Effector CD8-positive, alpha-beta T cell (primary cell): ENCODE results near the gene C20orf204.

ENCODE experiments used
- DNase-seq: peaks from one replicate; lab custom pipeline; 2025; lab: John Stamatoyannopoulos, UW

Gene C20orf204

GRCh38 chr20:64027981-64028685 lies 7.8 kb upstream of the C20orf204 start:
- no peak for DNase-seq

GRCh38 chr20:64029293-64030117 lies 6.5 kb upstream of the C20orf204 start:
- no peak for DNase-seq

GRCh38 chr20:64030371-64031134 lies 5.4 kb upstream of the C20orf204 start:
- no peak for DNase-seq

- no peak for DNase-seq
Measured at GRCh38 chr20:64031822-64032314, 4.1 kb upstream of the C20orf204 start.

GRCh38 chr20:64032706-64033624 lies 3.0 kb upstream of the C20orf204 start:
- no peak for DNase-seq

GRCh38 chr20:64033981-64034493 lies 1.9 kb upstream of the C20orf204 start:
- no peak for DNase-seq

- DNase-seq: no peak
Measured at GRCh38 chr20:64035066-64035932, 683 bp upstream of the C20orf204 start.

GRCh38 chr20:64036346-64037198 lies 590 bp downstream of the C20orf204 start:
- DNase-seq: no peak

- no peak for DNase-seq
Measured at GRCh38 chr20:64037199-64037497, 1.2 kb downstream of the C20orf204 start.

GRCh38 chr20:64037498-64038213 lies 1.7 kb downstream of the C20orf204 start:
- no peak for DNase-seq

GRCh38 chr20:64038224-64038564 lies 2.2 kb downstream of the C20orf204 start:
- no peak for DNase-seq

GRCh38 chr20:64038565-64039292 lies 2.7 kb downstream of the C20orf204 start:
- peak; percentile 60 for DNase-seq

- no peak for DNase-seq
Measured at GRCh38 chr20:64039293-64040160, 3.5 kb downstream of the C20orf204 start.

- no peak for DNase-seq
Measured at GRCh38 chr20:64040231-64041039, 4.5 kb downstream of the C20orf204 start.

- DNase-seq: no peak
Measured at GRCh38 chr20:64041040-64041780, 5.2 kb downstream of the C20orf204 start.

- DNase-seq: no peak
Measured at GRCh38 chr20:64041781-64042053, 5.7 kb downstream of the C20orf204 start.
